GM18858 (cell line): ENCODE measurements around the gene NPIPA1.
"Not testable (repeated sequence)": the region's sequence is repeated elsewhere in the genome, so short reads cannot be mapped to it uniquely, and the experiment has no call there.

ENCODE experiments used
- ATAC-seq: cut with Tn5 transposase; IDR thresholded peaks from one replicate; pipeline ENCODE4 v1.9.1; 2021; ENCODE audit not compliant: unreplicated experiment

The NPIPA1 gene

GRCh38 chr16:14929176-14929575 lies 8.1 kb upstream of the NPIPA1 start:
- not testable (repeated sequence) for ATAC-seq

- ATAC-seq = not testable (repeated sequence)
Observed at GRCh38 chr16:14930246-14930645, 7.0 kb upstream of the NPIPA1 start.

GRCh38 chr16:14930971-14931370 lies 6.3 kb upstream of the NPIPA1 start:
- not testable (repeated sequence) for ATAC-seq

- not testable (repeated sequence) for ATAC-seq
Observed at GRCh38 chr16:14932581-14933375, 4.5 kb upstream of the NPIPA1 start.

- not testable (repeated sequence) for ATAC-seq
Observed at GRCh38 chr16:14937994-14938393, 751 bp downstream of the NPIPA1 start.

GRCh38 chr16:14942686-14943085 lies 5.4 kb downstream of the NPIPA1 start:
- not testable (repeated sequence) for ATAC-seq

- no peak for ATAC-seq
Observed at GRCh38 chr16:14955546-14956231, 18.4 kb downstream of the NPIPA1 start.

- no peak for ATAC-seq
Observed at GRCh38 chr16:14957576-14958322, 20.5 kb downstream of the NPIPA1 start.

GRCh38 chr16:14958323-14958600 lies 21.0 kb downstream of the NPIPA1 start:
- ATAC-seq = no peak

GRCh38 chr16:14958970-14959369 lies 21.7 kb downstream of the NPIPA1 start:
- ATAC-seq = no peak

GRCh38 chr16:14961405-14962186 lies 24.4 kb downstream of the NPIPA1 start:
- no peak for ATAC-seq

- no peak for ATAC-seq
Observed at GRCh38 chr16:14963281-14964173, 26.3 kb downstream of the NPIPA1 start.

- ATAC-seq = no peak
Observed at GRCh38 chr16:14965328-14965727, 28.1 kb downstream of the NPIPA1 start.

- not testable (repeated sequence) for ATAC-seq
Observed at GRCh38 chr16:14969795-14970194, 32.6 kb downstream of the NPIPA1 start.

GRCh38 chr16:14971621-14972228 lies 34.5 kb downstream of the NPIPA1 start:
- ATAC-seq = not testable (repeated sequence)

- not testable (repeated sequence) for ATAC-seq
Observed at GRCh38 chr16:14973785-14974322, 36.6 kb downstream of the NPIPA1 start.

- ATAC-seq = not testable (repeated sequence)
Observed at GRCh38 chr16:14974331-14974655, 37.0 kb downstream of the NPIPA1 start.

GRCh38 chr16:14974656-14975417 lies 37.6 kb downstream of the NPIPA1 start, which contains the start of gene PDXDC1:
TSS of gene PDXDC1 (plus strand) at chr16:14975026. CDS start at chr16:14975200, 174 bp downstream.
- ATAC-seq = peak; percentile 78
